K562 (cell line): ENCODE results near the gene TTC24.

Experiments
- CEBPG ChIP-seq, 3 experiments: fragments of 200-800 bp in 1 of 3; sonication (Bioruptor generic) in 1 of 3; sonication (generic) in 1 of 3; formaldehyde crosslinking in 1 of 3; IDR thresholded peaks in 2 of 3; conservative IDR thresholded peaks in 1 of 3; 2 replicates each; pipeline versions ENCODE4 v1.6.1 to v1.8.0; 2016 to 2022; ENCODE audit warnings: missing compliant biosample characterization in 2 of 3, missing genetic modification characterization in 2 of 3, mild to moderate bottlenecking in 1 of 3, missing genetic modification reagents in 1 of 3
- EGR1 ChIP-seq: fragments of 450-650 bp; conservative IDR thresholded peaks from 2 replicates; pipeline ENCODE4 v1.6.1; 2017; ENCODE audit warnings: mild to moderate bottlenecking
- JUNB ChIP-seq: fragments of 450-650 bp; formaldehyde crosslinking; conservative IDR thresholded peaks from 2 replicates; pipeline ENCODE4 v1.4.0; 2020; ENCODE audit warnings: mild to moderate bottlenecking
- MAX ChIP-seq: sonication (generic); formaldehyde crosslinking; IDR thresholded peaks from 2 replicates; pipeline ENCODE4 v1.9.0; 2022; ENCODE audit warnings: mild to moderate bottlenecking, missing genetic modification reagents
- POLR2A ChIP-seq: fragments of 450-650 bp; conservative IDR thresholded peaks from 2 replicates; pipeline ENCODE4 v1.6.1; 2016
- RBM15 ChIP-seq: fragments of 200-400 bp; formaldehyde crosslinking; IDR thresholded peaks from 2 replicates; pipeline ENCODE4 v1.6.1; 2018; ENCODE audit warnings: mild to moderate bottlenecking, low read length, moderate library complexity; ENCODE audit not compliant: insufficient read depth
- SIN3A ChIP-seq, 2 experiments: fragments of 150-350 bp in 1 of 2; IDR thresholded peaks; 2 replicates each; pipeline ENCODE4 v1.6.1; 2011 to 2016; ENCODE audit warnings: borderline replicate concordance in 2 of 2, low read depth in 2 of 2, low read length in 2 of 2, mild to moderate bottlenecking in 2 of 2, moderate library complexity in 2 of 2; ENCODE audit not compliant: control insufficient read depth in 1 of 2
- SREBF2 ChIP-seq: sonication (generic); formaldehyde crosslinking; IDR thresholded peaks from 2 replicates; pipeline ENCODE4 v1.4.0; 2020; ENCODE audit warnings: mild to moderate bottlenecking, missing genetic modification reagents
- TF ChIP-seq, protein P1 (sequence below), 3 experiments: IDR thresholded peaks in 2 of 3; conservative IDR thresholded peaks in 1 of 3; 2 replicates each; pipeline ENCODE4 v1.5.1; 2011 to 2012; ENCODE audit warnings: low read length in 3 of 3, mild to moderate bottlenecking in 3 of 3, control low read depth in 2 of 3, improper control_type of control experiment in 1 of 3, inconsistent platforms in 1 of 3, low read depth in 1 of 3, mixed read lengths in 1 of 3, moderate library complexity in 1 of 3; ENCODE audit not compliant: insufficient read depth in 2 of 3

- no peak for TF ChIP-seq POLR2A
- no peak for TF ChIP-seq RBM15
- no peak for TF ChIP-seq SREBF2 (CRISPR knock-in tag)
- no peak for TF ChIP-seq EGR1
- TF ChIP-seq, protein P1, sequence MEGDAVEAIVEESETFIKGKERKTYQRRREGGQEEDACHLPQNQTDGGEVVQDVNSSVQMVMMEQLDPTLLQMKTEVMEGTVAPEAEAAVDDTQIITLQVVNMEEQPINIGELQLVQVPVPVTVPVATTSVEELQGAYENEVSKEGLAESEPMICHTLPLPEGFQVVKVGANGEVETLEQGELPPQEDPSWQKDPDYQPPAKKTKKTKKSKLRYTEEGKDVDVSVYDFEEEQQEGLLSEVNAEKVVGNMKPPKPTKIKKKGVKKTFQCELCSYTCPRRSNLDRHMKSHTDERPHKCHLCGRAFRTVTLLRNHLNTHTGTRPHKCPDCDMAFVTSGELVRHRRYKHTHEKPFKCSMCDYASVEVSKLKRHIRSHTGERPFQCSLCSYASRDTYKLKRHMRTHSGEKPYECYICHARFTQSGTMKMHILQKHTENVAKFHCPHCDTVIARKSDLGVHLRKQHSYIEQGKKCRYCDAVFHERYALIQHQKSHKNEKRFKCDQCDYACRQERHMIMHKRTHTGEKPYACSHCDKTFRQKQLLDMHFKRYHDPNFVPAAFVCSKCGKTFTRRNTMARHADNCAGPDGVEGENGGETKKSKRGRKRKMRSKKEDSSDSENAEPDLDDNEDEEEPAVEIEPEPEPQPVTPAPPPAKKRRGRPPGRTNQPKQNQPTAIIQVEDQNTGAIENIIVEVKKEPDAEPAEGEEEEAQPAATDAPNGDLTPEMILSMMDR (IDR thresholded peaks at IDR 0.05 in 2 of 3, conservative IDR thresholded peaks at IDR 0.05 in 1 of 3; ENCODE audit: insufficient read depth in 2 of 3, low read depth in 1 of 3, low read length in 3 of 3), result no peak
- TF ChIP-seq CEBPG (CRISPR knock-in tag; IDR thresholded peaks at IDR 0.05), result no peak
- no peak for TF ChIP-seq CEBPG (tag; conservative IDR thresholded peaks at IDR 0.05 in 1 of 2, IDR thresholded peaks at IDR 0.05 in 1 of 2)
- no peak for TF ChIP-seq SIN3A (IDR thresholded peaks at IDR 0.05; ENCODE audit: borderline replicate concordance in 2 of 2, control insufficient read depth in 1 of 2, low read depth in 2 of 2, low read length in 2 of 2)
- TF ChIP-seq MAX (CRISPR knock-in tag), result no peak
- TF ChIP-seq JUNB (CRISPR knock-in tag), result no peak
Observed at GRCh38 chr1:156619582-156619955, 40.0 kb downstream of the TTC24 start.
